RKO (cell line): ENCODE data around the gene P2RY2.

ENCODE experiments used
- DNase-seq: peaks from one replicate; pipeline ENCODE4 v3.0.0-alpha.2; 2016; ENCODE audit warnings: low spot score

P2RY2 gene

GRCh38 chr11:73218106-73218829 lies at the start of gene P2RY2:
TSS of gene P2RY2 (plus strand) at chr11:73218281. CDS start at chr11:73234160, 15,879 bp downstream.
- DNase-seq, result peak; percentile 64

GRCh38 chr11:73168925-73169579 lies 49.0 kb upstream of the P2RY2 start:
- no peak for DNase-seq

GRCh38 chr11:73170140-73170539 lies 47.9 kb upstream of the P2RY2 start:
- DNase-seq, result no peak

- DNase-seq, result no peak
These were observed 46.5 kb upstream of the P2RY2 start for GRCh38 chr11:73171436-73172161.

GRCh38 chr11:73172992-73173656 lies 45.0 kb upstream of the P2RY2 start:
- no peak for DNase-seq

GRCh38 chr11:73173755-73174494 lies 44.2 kb upstream of the P2RY2 start:
- DNase-seq, result no peak

- no peak for DNase-seq
These were observed 43.6 kb upstream of the P2RY2 start for GRCh38 chr11:73174495-73174791.

- no peak for DNase-seq
These were observed 42.4 kb upstream of the P2RY2 start for GRCh38 chr11:73175551-73176144.

- DNase-seq, result no peak
These were observed 41.8 kb upstream of the P2RY2 start for GRCh38 chr11:73176145-73176873.

GRCh38 chr11:73176874-73177155 lies 41.3 kb upstream of the P2RY2 start:
- no peak for DNase-seq

GRCh38 chr11:73177380-73177777 lies 40.7 kb upstream of the P2RY2 start:
- no peak for DNase-seq

- DNase-seq, result peak; percentile 77
These were observed 40.1 kb upstream of the P2RY2 start for GRCh38 chr11:73177778-73178539.

GRCh38 chr11:73178681-73179080 lies 39.4 kb upstream of the P2RY2 start:
- DNase-seq, result no peak

- no peak for DNase-seq
These were observed 35.2 kb upstream of the P2RY2 start for GRCh38 chr11:73182824-73183321.

- DNase-seq, result peak; percentile 53
These were observed 33.0 kb upstream of the P2RY2 start for GRCh38 chr11:73184953-73185671.

GRCh38 chr11:73185680-73186293 lies 32.3 kb upstream of the P2RY2 start:
- DNase-seq, result no peak

- DNase-seq, result no peak
These were observed 31.7 kb upstream of the P2RY2 start for GRCh38 chr11:73186294-73186850.

- no peak for DNase-seq
These were observed 31.2 kb upstream of the P2RY2 start for GRCh38 chr11:73186886-73187285.

GRCh38 chr11:73187854-73188253 lies 30.2 kb upstream of the P2RY2 start:
- DNase-seq, result no peak
